ENCODE data around the gene CORO7.

The CORO7 gene

GRCh38 chr16:4378161-4378666, 38.2 kb downstream of the CORO7 start:
- TF ChIP-seq CTCF (IDR thresholded peaks at IDR 0.05; ENCODE audit: insufficient read depth, low read depth, low read length, missing control alignments), result no peak
- no peak overlapping the region for H3K4me3 ChIP-seq (ENCODE audit: low read length)
- no peak for DNase-seq (ENCODE audit: low read depth)

GRCh38 chr16:4377573-4378154, 38.7 kb downstream of the CORO7 start:
- no peak for TF ChIP-seq CTCF (IDR thresholded peaks at IDR 0.05; ENCODE audit: insufficient read depth, low read depth, low read length, missing control alignments)
- DNase-seq (ENCODE audit: low read depth), result no peak
- H3K4me3 ChIP-seq (ENCODE audit: low read length), result no peak overlapping the region

- no peak for TF ChIP-seq CTCF (IDR thresholded peaks at IDR 0.05; ENCODE audit: insufficient read depth, low read depth, low read length, missing control alignments)
- H3K4me3 ChIP-seq (ENCODE audit: low read length), result no peak overlapping the region
- DNase-seq (ENCODE audit: low read depth), result no peak
These were observed 39.4 kb downstream of the CORO7 start for GRCh38 chr16:4376893-4377572.

GRCh38 chr16:4376126-4376892, 40.1 kb downstream of the CORO7 start:
- no peak for TF ChIP-seq CTCF (IDR thresholded peaks at IDR 0.05; ENCODE audit: insufficient read depth, low read depth, low read length, missing control alignments)
- H3K4me3 ChIP-seq (ENCODE audit: low read length), result no peak overlapping the region
- DNase-seq (ENCODE audit: low read depth), result no peak

GRCh38 chr16:4375717-4376116, 40.7 kb downstream of the CORO7 start:
- H3K4me3 ChIP-seq (ENCODE audit: low read length), result no peak overlapping the region
- peak; percentile 59 for DNase-seq (ENCODE audit: low read depth)
- TF ChIP-seq CTCF (IDR thresholded peaks at IDR 0.05; ENCODE audit: insufficient read depth, low read depth, low read length, missing control alignments), result no peak

- peak overlapping the region; percentile 60 for H3K4me3 ChIP-seq (ENCODE audit: low read length)
- TF ChIP-seq CTCF (IDR thresholded peaks at IDR 0.05; ENCODE audit: insufficient read depth, low read depth, low read length, missing control alignments), result no peak
- peak; percentile 76 for DNase-seq (ENCODE audit: low read depth)
These were observed 42.3 kb downstream of the CORO7 start for GRCh38 chr16:4373909-4374742.
